IPS-18a (cell line): ENCODE measurements around the gene NAGPA.

Source experiments
- H3K27ac ChIP-seq: one replicate; pipeline ENCODE4 v1.5.1; 2013; ENCODE audit warnings: low read length
- H3K27me3 ChIP-seq: one replicate; pipeline ENCODE4 v1.6.1; 2013; ENCODE audit warnings: mild to moderate bottlenecking, low read length; ENCODE audit not compliant: control insufficient read depth, insufficient read depth
- H3K36me3 ChIP-seq: one replicate; pipeline ENCODE4 v1.6.1; 2013; ENCODE audit warnings: low read depth, low read length; ENCODE audit not compliant: control insufficient read depth
- H3K4me1 ChIP-seq: one replicate; pipeline ENCODE4 v1.6.1; 2013; ENCODE audit warnings: low read depth, low read length; ENCODE audit not compliant: control insufficient read depth
- H3K4me3 ChIP-seq: one replicate; pipeline ENCODE4 v1.5.1; 2013; ENCODE audit warnings: low read length
- H3K9ac ChIP-seq: one replicate; pipeline ENCODE4 v1.6.1; 2013; ENCODE audit warnings: mild to moderate bottlenecking, low read length, moderate library complexity
- H3K9me3 ChIP-seq: one replicate; pipeline ENCODE4 v1.6.1; 2013; ENCODE audit warnings: low read depth, low read length; ENCODE audit not compliant: control insufficient read depth

The NAGPA gene

GRCh38 chr16:5036228-5037156, 2.8 kb upstream of the NAGPA start:
- Histone ChIP-seq H3K9me3 (no peaks in the 10 kb centered on the region), H3K27me3 (peaks cover 7% of the 10 kb centered on the region), H3K36me3 (no peaks in the 10 kb centered on the region), H3K9ac (no peak overlapping the region), H3K4me1 (peaks cover 5% of the 10 kb centered on the region), H3K4me3 (no peak overlapping the region), H3K27ac (no peak overlapping the region)

GRCh38 chr16:5035909-5036227, 2.1 kb upstream of the NAGPA start:
- H3K9me3 ChIP-seq: no peaks in the 10 kb centered on the region
- no peak overlapping the region for H3K27ac ChIP-seq
- no peak overlapping the region for H3K4me3 ChIP-seq
- no peaks in the 10 kb centered on the region for H3K36me3 ChIP-seq
- H3K4me1 ChIP-seq: peaks cover 5% of the 10 kb centered on the region
- H3K9ac ChIP-seq: no peak overlapping the region
- peaks cover 7% of the 10 kb centered on the region for H3K27me3 ChIP-seq

GRCh38 chr16:5034167-5034523, 410 bp upstream of the NAGPA start:
- Histone ChIP-seq H3K36me3 (no peaks in the 10 kb centered on the region), H3K4me3 (peak overlapping the region; percentile 68), H3K27me3 (peaks cover 7% of the 10 kb centered on the region), H3K27ac (no peak overlapping the region), H3K9ac (peak overlapping the region; percentile 50), H3K9me3 (no peaks in the 10 kb centered on the region), H3K4me1 (peaks cover 5% of the 10 kb centered on the region)

GRCh38 chr16:5032748-5033167, 977 bp downstream of the NAGPA start:
- Histone ChIP-seq H3K36me3 (no peaks in the 10 kb centered on the region), H3K27me3 (peaks cover 7% of the 10 kb centered on the region), H3K4me1 (peaks cover 5% of the 10 kb centered on the region), H3K9ac (no peak overlapping the region), H3K9me3 (no peaks in the 10 kb centered on the region), H3K4me3 (peak overlapping the region; percentile 68), H3K27ac (no peak overlapping the region)

- no peaks in the 10 kb centered on the region for H3K9me3 ChIP-seq
- H3K4me3 ChIP-seq: no peak overlapping the region
- H3K27me3 ChIP-seq: peaks cover 7% of the 10 kb centered on the region
- H3K4me1 ChIP-seq: peaks cover 3% of the 10 kb centered on the region
- H3K36me3 ChIP-seq: no peaks in the 10 kb centered on the region
- H3K27ac ChIP-seq: no peak overlapping the region
- H3K9ac ChIP-seq: no peak overlapping the region
Measured at GRCh38 chr16:5031601-5032000, 2.1 kb downstream of the NAGPA start.

GRCh38 chr16:5030251-5030870, 3.4 kb downstream of the NAGPA start:
- Histone ChIP-seq H3K4me1 (no peaks in the 10 kb centered on the region), H3K36me3 (no peaks in the 10 kb centered on the region), H3K9me3 (no peaks in the 10 kb centered on the region), H3K4me3 (no peak overlapping the region), H3K9ac (no peak overlapping the region), H3K27ac (no peak overlapping the region), H3K27me3 (peaks cover 7% of the 10 kb centered on the region)

- Histone ChIP-seq H3K9me3 (no peaks in the 10 kb centered on the region), H3K4me3 (no peak overlapping the region), H3K9ac (no peak overlapping the region), H3K27me3 (peaks cover 7% of the 10 kb centered on the region), H3K36me3 (no peaks in the 10 kb centered on the region), H3K27ac (no peak overlapping the region), H3K4me1 (no peaks in the 10 kb centered on the region)
Measured at GRCh38 chr16:5028950-5029475, 4.7 kb downstream of the NAGPA start.

- Histone ChIP-seq H3K36me3 (no peaks in the 10 kb centered on the region), H3K9ac (no peak overlapping the region), H3K9me3 (no peaks in the 10 kb centered on the region), H3K4me3 (no peak overlapping the region), H3K27me3 (peaks cover 2% of the 10 kb centered on the region), H3K27ac (no peak overlapping the region), H3K4me1 (no peaks in the 10 kb centered on the region)
Measured at GRCh38 chr16:5027575-5028235, 6.0 kb downstream of the NAGPA start.

- Histone ChIP-seq H3K4me1 (no peaks in the 10 kb centered on the region), H3K27ac (no peak overlapping the region), H3K4me3 (no peak overlapping the region), H3K9me3 (no peaks in the 10 kb centered on the region), H3K9ac (no peak overlapping the region), H3K27me3 (no peaks in the 10 kb centered on the region), H3K36me3 (no peaks in the 10 kb centered on the region)
Measured at GRCh38 chr16:5027086-5027485, 6.6 kb downstream of the NAGPA start.

GRCh38 chr16:5026664-5027063, 7.1 kb downstream of the NAGPA start:
- H3K4me3 ChIP-seq: no peak overlapping the region
- no peaks in the 10 kb centered on the region for H3K27me3 ChIP-seq
- H3K27ac ChIP-seq: no peak overlapping the region
- no peaks in the 10 kb centered on the region for H3K4me1 ChIP-seq
- no peaks in the 10 kb centered on the region for H3K36me3 ChIP-seq
- no peak overlapping the region for H3K9ac ChIP-seq
- H3K9me3 ChIP-seq: no peaks in the 10 kb centered on the region

GRCh38 chr16:5025171-5025632, 8.5 kb downstream of the NAGPA start:
- no peak overlapping the region for H3K4me3 ChIP-seq
- no peak overlapping the region for H3K27ac ChIP-seq
- H3K36me3 ChIP-seq: no peaks in the 10 kb centered on the region
- no peak overlapping the region for H3K9ac ChIP-seq
- no peaks in the 10 kb centered on the region for H3K27me3 ChIP-seq
- H3K4me1 ChIP-seq: no peaks in the 10 kb centered on the region
- no peaks in the 10 kb centered on the region for H3K9me3 ChIP-seq
